HG02973 (cell line): ENCODE data around the gene KRTAP27-1.

Experiments used
- ATAC-seq: cut with Tn5 transposase; IDR thresholded peaks from one replicate; pipeline ENCODE4 v1.9.1; 2021; ENCODE audit warnings: moderate library complexity; ENCODE audit not compliant: unreplicated experiment

KRTAP27-1 gene

GRCh38 chr21:30289215-30289614 is 48.3 kb downstream of the KRTAP27-1 start, which contains the start of gene KRTAP25-1:
TSS of gene KRTAP25-1 (minus strand) at chr21:30289514. CDS start at chr21:30289490, 24 bp downstream.
- no peak for ATAC-seq
